Central memory CD8-positive, alpha-beta T cell (primary cell): ENCODE measurements around the gene ARX.
A peak's percentile ranks its signal among the peaks of the same experiment; 100 is the strongest.

ENCODE experiments used
- ATAC-seq: fragments of 150-1000 bp; cut with Tn5 transposase; replicated peaks from 2 replicates; pipeline ENCODE4 v1.10.0; 2022; ENCODE audit warnings: mild to moderate bottlenecking, moderate FRiP score, moderate number of reproducible peaks; ENCODE audit not compliant: poor library complexity, severe bottlenecking; ENCODE audit errors: extremely low read depth
- DNase-seq, 2 donors: peaks; one replicate each; pipeline ENCODE4 v3.0.0; 2021; ENCODE audit warnings: low spot score in 2 of 2
- H3K27ac Mint-ChIP-seq: one replicate; pipeline ENCODE4 v1.8.0; 2022; ENCODE audit warnings: low read depth, mild to moderate bottlenecking, moderate library complexity, mixed read lengths
- H3K27me3 Mint-ChIP-seq: one replicate; pipeline ENCODE4 v1.8.0; 2022; ENCODE audit warnings: mixed read lengths
- H3K36me3 Mint-ChIP-seq: one replicate; pipeline ENCODE4 v1.8.0; 2022; ENCODE audit warnings: mild to moderate bottlenecking, moderate library complexity, mixed read lengths; ENCODE audit not compliant: insufficient read depth
- H3K4me1 Mint-ChIP-seq: one replicate; pipeline ENCODE4 v1.8.0; 2022; ENCODE audit warnings: mixed read lengths
- H3K4me3 Mint-ChIP-seq: one replicate; pipeline ENCODE4 v1.8.0; 2022; ENCODE audit warnings: mild to moderate bottlenecking, moderate library complexity, mixed read lengths
- H3K9me3 Mint-ChIP-seq: one replicate; pipeline ENCODE4 v1.8.0; 2022; ENCODE audit warnings: mixed read lengths

Gene ARX

DNA sequence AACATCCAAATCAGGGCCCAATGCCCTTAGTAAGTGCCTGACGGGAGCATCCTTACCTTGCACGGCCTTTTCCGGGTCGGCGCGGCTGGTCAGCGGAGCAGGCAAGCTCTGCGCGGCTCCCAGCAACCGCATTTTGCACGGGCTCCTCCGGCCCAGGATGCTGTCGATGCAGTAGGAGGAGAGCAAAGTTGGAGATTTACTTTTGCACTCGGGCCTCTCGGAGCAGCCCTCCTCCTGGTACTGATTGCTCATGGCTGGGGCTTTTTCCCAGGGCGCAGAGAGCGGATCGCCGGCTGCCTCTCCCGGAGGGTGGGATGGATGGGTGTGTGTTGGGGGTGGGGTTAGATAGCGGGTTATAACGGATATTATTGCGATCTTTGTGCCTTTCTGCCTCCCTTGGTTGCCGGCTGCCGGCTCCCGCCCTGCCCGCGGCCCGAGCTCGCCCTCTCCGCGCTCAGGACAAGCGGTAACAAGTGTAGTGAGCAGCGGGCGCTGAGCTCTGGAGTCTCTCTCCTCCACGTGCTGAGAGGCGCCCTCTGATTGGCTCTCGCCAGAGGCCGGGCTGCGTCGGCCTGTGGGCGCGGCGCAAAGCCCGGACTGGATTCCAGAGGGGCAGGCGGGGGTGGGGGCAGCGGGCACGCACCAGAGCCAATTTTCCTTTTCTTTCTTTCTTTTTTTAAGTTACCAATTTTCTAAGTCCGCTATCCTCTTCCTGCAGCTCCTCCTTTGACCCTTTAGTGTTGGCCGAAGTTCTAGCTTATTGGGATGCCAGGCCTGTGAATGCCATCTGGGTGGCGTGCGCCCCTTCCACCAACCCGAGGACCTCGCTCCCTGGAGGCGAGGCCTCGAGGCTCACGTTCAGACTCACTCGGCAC, at the start of gene ARX:
Gene ARX (minus strand): TSS at position 480 of the 875 bp plus-strand sequence. CDS start 228 bp downstream, at position 252.
- ATAC-seq (no peak), DNase-seq (no peak)
- peaks cover 67% of the 10 kb centered on the region for H3K27me3 Mint-ChIP-seq
- peaks cover 7% of the 10 kb centered on the region for H3K4me1 Mint-ChIP-seq
- H3K36me3 Mint-ChIP-seq: peaks cover 3% of the 10 kb centered on the region
- H3K4me3 Mint-ChIP-seq: peak within 1 kb of the TSS; percentile 31
- H3K27ac Mint-ChIP-seq: no peak within 1 kb of the TSS
- no peaks in the 10 kb centered on the region for H3K9me3 Mint-ChIP-seq

DNA sequence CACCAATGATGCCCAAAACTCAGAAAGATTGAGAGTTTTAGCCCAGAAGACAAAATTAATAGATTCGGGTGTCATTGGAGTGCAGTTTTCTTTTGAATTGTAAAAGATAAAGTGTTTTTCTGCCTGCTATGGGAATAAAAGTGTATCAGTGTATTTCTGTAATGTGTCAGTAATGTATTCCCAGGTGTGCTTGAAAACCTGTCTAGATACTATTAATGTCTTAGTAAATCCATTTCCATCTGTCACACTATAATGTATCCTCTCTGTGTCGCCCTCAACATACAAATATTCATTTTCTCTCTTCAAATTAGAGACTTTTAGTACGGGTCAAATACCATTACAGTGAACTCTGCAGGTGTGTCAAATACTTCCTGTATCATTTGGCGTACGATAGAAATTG, 43.5 kb upstream of the ARX start:
- H3K9me3 Mint-ChIP-seq: no peaks in the 10 kb centered on the region
- no peak overlapping the region for H3K4me3 Mint-ChIP-seq
- H3K27me3 Mint-ChIP-seq: no peaks in the 10 kb centered on the region
- DNase-seq (no peak), ATAC-seq (no peak)
- H3K27ac Mint-ChIP-seq: no peak overlapping the region
- no peaks in the 10 kb centered on the region for H3K4me1 Mint-ChIP-seq
- H3K36me3 Mint-ChIP-seq: no peaks in the 10 kb centered on the region

DNA sequence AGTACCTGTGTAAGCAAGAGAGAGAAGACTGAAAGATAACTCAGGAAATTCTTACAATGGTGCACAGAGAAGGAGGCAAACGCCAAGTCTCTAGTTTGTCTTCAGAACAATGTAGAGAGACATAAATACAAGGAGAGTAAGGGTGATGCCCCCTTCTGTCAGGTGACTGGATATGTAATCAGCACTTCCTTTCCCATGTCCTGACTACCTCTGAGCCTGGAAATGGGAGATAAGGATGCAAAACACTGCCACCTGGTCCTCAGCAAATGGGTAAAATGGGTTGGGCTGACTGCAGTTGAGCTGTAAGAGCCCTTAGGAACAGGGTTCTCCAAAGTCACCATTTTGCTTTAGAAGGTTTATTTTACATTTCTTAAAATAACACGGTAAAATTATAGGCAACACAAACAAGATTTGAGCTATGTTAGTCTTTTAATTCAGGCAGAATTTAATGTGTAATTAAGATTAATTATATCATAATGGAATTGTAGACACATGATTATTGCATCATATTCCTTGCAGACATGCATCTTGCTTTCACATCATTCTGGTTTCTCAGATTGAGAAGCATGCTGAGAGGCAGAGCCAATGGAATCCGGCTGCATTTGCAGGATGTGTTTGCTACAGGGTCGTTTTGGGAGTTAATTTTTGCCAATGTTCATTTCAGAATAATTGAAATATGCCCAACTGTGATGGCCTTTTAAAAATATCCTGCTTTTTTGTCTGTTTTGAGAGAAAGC, 37.2 kb upstream of the ARX start:
- no peak overlapping the region for H3K27ac Mint-ChIP-seq
- no peaks in the 10 kb centered on the region for H3K27me3 Mint-ChIP-seq
- H3K36me3 Mint-ChIP-seq: no peaks in the 10 kb centered on the region
- no peak for DNase-seq
- peaks cover 14% of the 10 kb centered on the region for H3K4me1 Mint-ChIP-seq
- no peak overlapping the region for H3K4me3 Mint-ChIP-seq
- no peaks in the 10 kb centered on the region for H3K9me3 Mint-ChIP-seq
- no peak for ATAC-seq

- H3K36me3 Mint-ChIP-seq: no peaks in the 10 kb centered on the region
- H3K4me1 Mint-ChIP-seq: peaks cover 16% of the 10 kb centered on the region
- H3K4me3 Mint-ChIP-seq: no peak overlapping the region
- no peak for ATAC-seq
- no peak for DNase-seq
- no peaks in the 10 kb centered on the region for H3K27me3 Mint-ChIP-seq
- H3K9me3 Mint-ChIP-seq: no peaks in the 10 kb centered on the region
- H3K27ac Mint-ChIP-seq: no peak overlapping the region
Measured at GRCh38 chrX:25049971-25050370, 34.2 kb upstream of the ARX start.

DNA sequence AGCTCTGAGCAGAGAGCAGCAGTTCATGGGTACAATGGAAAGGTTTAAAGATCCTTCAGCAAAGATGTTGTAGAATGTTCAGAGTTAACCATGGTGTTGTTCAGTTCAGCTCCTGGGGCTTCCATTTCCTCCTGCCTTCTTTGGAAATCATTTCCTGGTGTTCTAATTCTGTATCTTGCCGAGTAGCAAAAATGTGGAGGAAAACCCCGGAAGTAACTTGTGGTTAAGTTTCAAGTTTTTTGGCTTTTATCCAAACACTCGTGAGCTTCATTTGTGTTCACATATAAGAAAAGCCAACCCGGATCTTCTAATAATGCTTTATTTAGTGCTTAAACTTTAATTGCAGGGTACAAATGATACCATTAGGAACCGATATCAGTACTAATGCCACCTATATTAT, 33.6 kb upstream of the ARX start:
- no peak overlapping the region for H3K4me3 Mint-ChIP-seq
- DNase-seq (no peak), ATAC-seq (no peak)
- H3K36me3 Mint-ChIP-seq: no peaks in the 10 kb centered on the region
- H3K27me3 Mint-ChIP-seq: no peaks in the 10 kb centered on the region
- H3K4me1 Mint-ChIP-seq: peaks cover 16% of the 10 kb centered on the region
- no peak overlapping the region for H3K27ac Mint-ChIP-seq
- no peaks in the 10 kb centered on the region for H3K9me3 Mint-ChIP-seq

DNA sequence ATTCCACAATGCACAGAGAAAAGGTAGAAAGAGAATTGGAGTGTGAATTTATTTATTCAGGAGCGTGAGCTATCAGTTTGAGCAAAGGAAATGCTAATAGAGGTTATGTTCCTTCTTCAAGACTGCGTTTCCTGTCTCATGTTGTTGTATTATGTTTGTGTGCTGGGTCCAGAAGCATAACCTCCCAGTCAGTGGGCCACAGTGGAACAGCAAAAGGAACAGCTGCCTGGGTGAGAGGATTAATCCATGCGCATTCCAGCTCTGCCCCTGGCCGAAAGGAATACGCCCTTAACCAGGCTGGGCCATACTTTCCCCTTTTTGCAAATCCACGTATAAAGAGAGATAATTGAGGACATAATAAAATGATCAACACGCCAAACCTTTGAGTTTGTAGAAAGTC, 32.4 kb upstream of the ARX start:
- Mint-ChIP-seq H3K4me1 (peaks cover 16% of the 10 kb centered on the region), H3K27ac (no peak overlapping the region), H3K36me3 (no peaks in the 10 kb centered on the region), H3K27me3 (no peaks in the 10 kb centered on the region), H3K4me3 (no peak overlapping the region), H3K9me3 (no peaks in the 10 kb centered on the region)
- DNase-seq: no peak
- no peak for ATAC-seq

DNA sequence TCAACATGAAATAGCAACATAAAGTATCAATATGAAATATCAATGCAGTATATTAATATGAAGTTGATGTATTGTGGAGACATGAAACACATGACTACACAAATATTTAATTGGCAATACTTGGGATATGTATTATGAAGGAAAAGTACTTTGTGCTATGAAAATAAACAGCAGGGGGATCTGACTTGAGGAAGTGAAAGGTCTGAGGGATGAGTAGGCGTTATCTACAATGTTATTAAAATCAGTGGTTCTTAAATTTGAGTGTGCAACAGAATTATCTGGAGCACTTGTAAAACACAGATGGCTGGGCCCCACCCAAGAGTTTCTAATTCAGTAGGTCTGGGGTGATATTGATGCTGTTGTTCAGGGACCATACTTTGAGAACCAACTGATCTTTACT, 27.4 kb upstream of the ARX start:
- no peaks in the 10 kb centered on the region for H3K9me3 Mint-ChIP-seq
- ATAC-seq (no peak), DNase-seq (no peak)
- H3K36me3 Mint-ChIP-seq: no peaks in the 10 kb centered on the region
- peaks cover 5% of the 10 kb centered on the region for H3K4me1 Mint-ChIP-seq
- H3K4me3 Mint-ChIP-seq: no peak overlapping the region
- no peak overlapping the region for H3K27ac Mint-ChIP-seq
- H3K27me3 Mint-ChIP-seq: no peaks in the 10 kb centered on the region

DNA sequence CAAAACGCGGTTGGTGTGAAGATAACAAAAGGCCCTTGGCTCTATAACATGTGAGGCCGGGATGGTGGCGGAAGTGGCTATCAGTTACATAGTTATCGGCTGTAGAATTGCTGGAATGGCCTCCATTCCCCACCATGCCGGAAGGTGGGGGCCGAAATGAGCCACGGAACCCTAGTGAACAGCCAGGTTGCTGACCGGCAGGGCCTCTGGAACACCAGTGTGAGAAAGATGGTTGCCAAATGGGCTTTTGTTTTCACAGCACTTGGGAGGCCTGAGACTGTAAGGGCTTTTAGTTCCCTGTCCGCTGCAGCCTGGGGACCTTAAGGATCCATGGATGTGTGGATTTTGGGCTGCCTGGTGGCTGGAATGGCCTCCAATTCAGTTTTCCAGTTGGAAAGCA, 23.3 kb upstream of the ARX start:
- Mint-ChIP-seq H3K4me1 (no peaks in the 10 kb centered on the region), H3K36me3 (no peaks in the 10 kb centered on the region), H3K9me3 (no peaks in the 10 kb centered on the region)

GRCh38 chrX:25034889-25035288, 19.1 kb upstream of the ARX start:
- H3K4me3 Mint-ChIP-seq: no peak overlapping the region
- no peaks in the 10 kb centered on the region for H3K4me1 Mint-ChIP-seq
- no peak overlapping the region for H3K27ac Mint-ChIP-seq
- DNase-seq: no peak
- no peak for ATAC-seq
- no peaks in the 10 kb centered on the region for H3K27me3 Mint-ChIP-seq
- no peaks in the 10 kb centered on the region for H3K9me3 Mint-ChIP-seq
- no peaks in the 10 kb centered on the region for H3K36me3 Mint-ChIP-seq

More for the DNA sequence above, 23.3 kb upstream of the ARX start:
- no peak for DNase-seq
- Mint-ChIP-seq H3K27ac (no peak overlapping the region), H3K4me3 (no peak overlapping the region), H3K27me3 (no peaks in the 10 kb centered on the region)
- no peak for ATAC-seq

DNA sequence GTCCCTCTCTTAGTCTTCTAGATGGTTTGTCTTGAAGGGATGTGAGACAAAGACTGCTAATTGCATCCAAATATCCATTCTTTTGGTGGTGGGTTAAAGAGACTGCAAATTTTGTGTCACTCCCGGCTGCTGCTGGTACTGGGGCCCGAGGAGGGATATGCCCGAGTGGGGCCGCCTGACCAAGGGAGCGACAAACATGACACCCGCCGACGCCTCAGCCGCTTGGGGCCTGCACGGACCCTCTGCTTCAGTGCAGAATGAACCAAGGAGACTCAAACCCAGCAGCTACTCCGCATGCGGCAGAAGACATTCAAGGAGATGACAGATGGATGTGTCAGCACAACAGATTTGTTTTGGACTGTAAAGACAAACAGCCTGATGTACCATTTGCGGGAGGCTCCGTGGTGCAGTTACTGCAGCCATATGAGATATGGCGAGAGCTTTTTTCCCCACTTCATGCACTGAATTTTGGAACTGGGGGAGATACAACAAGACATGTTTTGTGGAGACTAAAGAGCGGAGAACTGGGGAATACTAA, 13.6 kb upstream of the ARX start:
- no peaks in the 10 kb centered on the region for H3K36me3 Mint-ChIP-seq
- no peak for ATAC-seq
- H3K9me3 Mint-ChIP-seq: no peaks in the 10 kb centered on the region
- no peaks in the 10 kb centered on the region for H3K4me1 Mint-ChIP-seq
- H3K4me3 Mint-ChIP-seq: no peak overlapping the region
- no peak for DNase-seq
- H3K27me3 Mint-ChIP-seq: peaks cover 28% of the 10 kb centered on the region
- no peak overlapping the region for H3K27ac Mint-ChIP-seq

GRCh38 chrX:25028726-25029125, 13.0 kb upstream of the ARX start:
- H3K4me1 Mint-ChIP-seq: no peaks in the 10 kb centered on the region
- H3K36me3 Mint-ChIP-seq: no peaks in the 10 kb centered on the region
- no peaks in the 10 kb centered on the region for H3K9me3 Mint-ChIP-seq
- DNase-seq: no peak
- no peak overlapping the region for H3K27ac Mint-ChIP-seq
- H3K27me3 Mint-ChIP-seq: peaks cover 35% of the 10 kb centered on the region
- ATAC-seq: no peak
- H3K4me3 Mint-ChIP-seq: no peak overlapping the region

DNA sequence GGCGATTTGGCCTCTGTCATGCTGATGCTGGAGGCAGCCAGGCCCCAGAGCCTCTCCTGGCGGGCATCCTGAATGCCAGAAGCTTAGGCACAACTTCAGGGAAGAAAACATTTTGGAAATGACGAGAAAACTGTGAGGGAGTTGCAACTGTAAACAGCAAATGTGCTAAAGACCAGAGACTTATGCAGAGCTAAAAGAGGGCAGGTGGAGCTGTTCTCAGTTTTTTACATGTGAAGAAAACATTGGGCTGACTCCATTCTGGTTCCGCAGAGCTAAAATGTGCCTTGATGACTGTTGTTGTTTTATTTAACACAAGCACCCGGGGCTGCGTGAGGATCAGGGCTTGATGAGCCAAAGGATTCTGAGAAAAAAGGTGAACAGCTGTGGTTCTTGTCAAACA, 10.8 kb upstream of the ARX start:
- Mint-ChIP-seq H3K4me3 (no peak overlapping the region), H3K4me1 (peaks cover 9% of the 10 kb centered on the region), H3K27me3 (peaks cover 54% of the 10 kb centered on the region), H3K27ac (no peak overlapping the region), H3K9me3 (no peaks in the 10 kb centered on the region), H3K36me3 (no peaks in the 10 kb centered on the region)
- DNase-seq (no peak), ATAC-seq (no peak)

DNA sequence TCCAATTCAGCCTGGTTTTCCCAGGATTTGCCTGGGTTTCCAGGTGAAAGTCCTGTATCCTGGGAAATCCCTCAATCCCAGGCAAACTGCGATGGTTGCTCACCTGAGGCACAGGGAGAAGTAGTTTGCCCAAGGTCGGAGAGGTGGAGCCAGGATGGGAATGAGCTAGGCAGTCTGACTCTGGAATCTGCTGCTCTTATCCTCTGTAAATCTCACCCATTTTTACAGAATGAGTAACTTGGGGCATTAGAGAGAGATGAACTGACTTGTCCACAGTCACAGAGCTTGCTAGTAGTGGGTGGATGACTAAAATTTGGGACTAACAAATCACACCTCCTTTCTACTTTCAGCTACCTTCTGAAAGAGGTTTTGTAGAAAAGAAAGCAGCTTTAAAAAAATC, 9.8 kb upstream of the ARX start:
- no peaks in the 10 kb centered on the region for H3K9me3 Mint-ChIP-seq
- DNase-seq: no peak
- H3K27me3 Mint-ChIP-seq: peaks cover 59% of the 10 kb centered on the region
- peaks cover 16% of the 10 kb centered on the region for H3K4me1 Mint-ChIP-seq
- no peak for ATAC-seq
- H3K27ac Mint-ChIP-seq: no peak overlapping the region
- H3K4me3 Mint-ChIP-seq: no peak overlapping the region
- H3K36me3 Mint-ChIP-seq: no peaks in the 10 kb centered on the region
